Neural crest cell (in vitro differentiated cells): Measurements from ENCODE around the gene CHTOP. TPM values are rescaled to one million over a fixed set of nuclear protein-coding genes. Genes with fewer than 3 reads are reported as not detected.
"Not testable (repeated sequence)": the region's sequence is repeated elsewhere in the genome, so short reads cannot be mapped to it uniquely, and the experiment has no call there.

ENCODE experiments used
- DNase-seq: peaks from one replicate; pipeline ENCODE4 v3.0.0; 2021; ENCODE audit warnings: low read depth, mixed read lengths, low spot score
- H3K27ac Mint-ChIP-seq: one replicate; pipeline ENCODE4 v1.8.0; 2021; ENCODE audit warnings: mild to moderate bottlenecking, mixed read lengths; ENCODE audit not compliant: unreplicated experiment
- H3K27me3 Mint-ChIP-seq: 2 replicates; pipeline ENCODE4 v1.8.0; 2021; ENCODE audit warnings: low read depth, mild to moderate bottlenecking, mixed read lengths
- H3K36me3 Mint-ChIP-seq: 2 replicates; pipeline ENCODE4 v1.8.0; 2021; ENCODE audit warnings: low read depth, mild to moderate bottlenecking, mixed read lengths
- H3K4me1 Mint-ChIP-seq: 2 replicates; pipeline ENCODE4 v1.8.0; 2021; ENCODE audit warnings: mixed read lengths
- H3K4me3 Mint-ChIP-seq: one replicate; pipeline ENCODE4 v1.8.0; 2021; ENCODE audit warnings: mild to moderate bottlenecking, mixed read lengths
- H3K9me3 Mint-ChIP-seq: 2 replicates; pipeline ENCODE4 v1.8.0; 2021; ENCODE audit warnings: mixed read lengths
- CTCF ChIP-seq: fragments of 200-600 bp; sonication (generic); conservative IDR thresholded peaks from 2 replicates; pipeline ENCODE4 v1.5.0; 2021; ENCODE audit warnings: antibody characterized with exemption, mild to moderate bottlenecking
- total RNA-seq: library from RNA; stranded (reverse); gene quantifications from 2 replicates; pipeline ENCODE4 v1.2.1, GENCODE V29; 2021

CHTOP gene
- total RNA-seq, 1 donor from 2014 or later, result 136 TPM

- no peak for DNase-seq
- peak overlapping the region; percentile 99 for H3K4me3 Mint-ChIP-seq
- peaks cover 41% of the 10 kb centered on the region for H3K4me1 Mint-ChIP-seq
- H3K27me3 Mint-ChIP-seq, result no peaks in the 10 kb centered on the region
- peaks cover 3% of the 10 kb centered on the region for H3K9me3 Mint-ChIP-seq
- peak overlapping the region; percentile 100 for H3K27ac Mint-ChIP-seq
- no peak for TF ChIP-seq CTCF
- peaks cover 20% of the 10 kb centered on the region for H3K36me3 Mint-ChIP-seq
These were observed 609 bp upstream of the CHTOP start for GRCh38 chr1:153633161-153633753.

DNA sequence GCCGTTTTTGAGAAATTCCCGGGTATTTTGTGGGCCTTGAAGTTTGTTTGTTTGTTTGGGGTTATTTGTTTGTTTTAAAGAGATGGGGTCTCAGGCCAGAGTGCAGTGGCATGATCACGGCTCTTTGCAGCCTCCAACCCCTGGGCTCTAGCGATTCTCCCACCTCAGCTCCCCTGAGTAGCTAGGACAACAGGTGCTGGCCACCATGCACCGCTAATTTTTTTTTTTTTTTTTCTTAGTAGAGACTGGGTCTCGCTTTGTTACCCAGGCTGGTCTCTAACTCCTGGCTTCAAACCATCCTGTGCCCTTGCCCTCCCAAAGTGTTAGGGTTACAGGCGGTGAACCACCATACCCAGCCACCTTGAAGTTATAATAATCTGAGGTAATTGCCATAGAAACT, 2.0 kb downstream of the CHTOP start:
- no peaks in the 10 kb centered on the region for H3K27me3 Mint-ChIP-seq
- peaks cover 20% of the 10 kb centered on the region for H3K36me3 Mint-ChIP-seq
- peaks cover 3% of the 10 kb centered on the region for H3K9me3 Mint-ChIP-seq
- peak overlapping the region; percentile 90 for H3K4me3 Mint-ChIP-seq
- DNase-seq, result no peak
- no peak for TF ChIP-seq CTCF
- peaks cover 37% of the 10 kb centered on the region for H3K4me1 Mint-ChIP-seq
- no peak overlapping the region for H3K27ac Mint-ChIP-seq

- H3K4me3 Mint-ChIP-seq, result peak overlapping the region; percentile 90
- DNase-seq, result no peak
- TF ChIP-seq CTCF, result no peak
- peaks cover 37% of the 10 kb centered on the region for H3K4me1 Mint-ChIP-seq
- H3K9me3 Mint-ChIP-seq, result peaks cover 3% of the 10 kb centered on the region
- H3K27me3 Mint-ChIP-seq, result no peaks in the 10 kb centered on the region
- peaks cover 24% of the 10 kb centered on the region for H3K36me3 Mint-ChIP-seq
- no peak overlapping the region for H3K27ac Mint-ChIP-seq
These were observed 2.4 kb downstream of the CHTOP start for GRCh38 chr1:153636312-153636711.

DNA sequence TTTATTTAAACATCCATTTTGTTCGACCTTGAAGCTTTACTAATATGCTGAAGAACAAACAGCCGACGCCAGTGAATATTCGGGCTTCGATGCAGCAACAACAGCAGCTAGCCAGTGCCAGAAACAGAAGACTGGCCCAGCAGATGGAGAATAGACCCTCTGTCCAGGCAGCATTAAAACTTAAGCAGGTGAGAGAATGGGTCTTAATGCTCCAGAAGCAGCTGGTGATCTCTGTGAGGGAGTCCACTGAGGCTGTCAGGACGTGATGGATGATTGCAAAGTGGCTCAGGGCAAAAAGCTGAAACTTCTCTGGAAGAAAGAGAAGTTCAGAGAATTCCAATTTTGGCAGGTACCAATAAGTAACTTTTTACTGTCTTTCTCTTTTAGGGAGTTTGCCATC, 4.4 kb downstream of the CHTOP start:
- Mint-ChIP-seq H3K36me3 (peaks cover 29% of the 10 kb centered on the region), H3K9me3 (peaks cover 1% of the 10 kb centered on the region), H3K27me3 (no peaks in the 10 kb centered on the region), H3K4me3 (no peak overlapping the region), H3K4me1 (peaks cover 34% of the 10 kb centered on the region), H3K27ac (no peak overlapping the region)
- no peak for TF ChIP-seq CTCF
- no peak for DNase-seq

DNA sequence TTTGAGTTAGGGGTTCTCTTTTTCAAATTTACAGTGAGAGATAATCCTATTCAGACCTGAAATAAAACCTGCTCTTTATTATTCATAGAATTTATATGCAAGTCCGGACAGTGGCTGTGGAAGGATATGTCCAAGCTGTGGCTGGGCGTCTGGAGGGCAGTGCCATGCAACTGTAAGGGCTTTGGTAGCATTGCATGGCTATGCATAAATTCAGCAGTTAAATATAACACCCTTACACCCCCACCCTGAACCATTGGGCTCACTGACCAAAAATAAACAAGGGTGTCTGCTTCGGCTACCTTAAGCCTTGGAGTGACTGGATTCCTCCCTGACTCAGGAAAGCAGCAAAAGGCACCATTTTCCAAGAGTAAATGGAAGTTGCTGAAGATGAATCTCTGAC, 5.4 kb downstream of the CHTOP start:
- DNase-seq, result no peak
- H3K9me3 Mint-ChIP-seq, result no peaks in the 10 kb centered on the region
- no peaks in the 10 kb centered on the region for H3K27me3 Mint-ChIP-seq
- H3K36me3 Mint-ChIP-seq, result peaks cover 27% of the 10 kb centered on the region
- no peak overlapping the region for H3K4me3 Mint-ChIP-seq
- TF ChIP-seq CTCF, result no peak
- peaks cover 29% of the 10 kb centered on the region for H3K4me1 Mint-ChIP-seq
- no peak overlapping the region for H3K27ac Mint-ChIP-seq

DNA sequence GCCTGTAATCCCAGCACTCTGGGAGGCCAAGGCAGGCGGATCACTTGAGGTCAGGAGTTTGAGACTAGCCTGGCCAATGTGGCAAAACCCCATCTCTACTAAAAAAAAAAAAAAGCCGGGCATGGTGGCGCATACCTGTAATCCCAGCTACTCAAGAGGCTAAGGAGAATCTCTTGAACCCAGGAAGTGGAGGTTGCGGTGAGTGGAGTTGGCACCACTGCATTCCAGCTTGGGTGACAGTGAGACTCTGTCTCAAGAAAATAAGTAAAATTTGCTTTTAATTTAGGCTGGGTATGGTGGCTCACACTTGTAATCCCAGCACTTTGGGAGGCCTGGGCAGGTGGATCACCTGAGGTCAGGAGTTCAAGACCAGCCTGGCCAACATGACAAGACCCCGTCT, 6.3 kb downstream of the CHTOP start:
- H3K4me1 Mint-ChIP-seq, result peaks cover 22% of the 10 kb centered on the region
- not testable (repeated sequence) for H3K27me3 Mint-ChIP-seq
- H3K36me3 Mint-ChIP-seq, result peaks cover 30% of the 10 kb centered on the region

More for the DNA sequence above, 6.3 kb downstream of the CHTOP start:
- H3K4me3 Mint-ChIP-seq, H3K27ac Mint-ChIP-seq, H3K9me3 Mint-ChIP-seq, DNase-seq: not testable (repeated sequence)
